ENCODE measurements around the gene ENTPD7.

Gene ENTPD7

DNA sequence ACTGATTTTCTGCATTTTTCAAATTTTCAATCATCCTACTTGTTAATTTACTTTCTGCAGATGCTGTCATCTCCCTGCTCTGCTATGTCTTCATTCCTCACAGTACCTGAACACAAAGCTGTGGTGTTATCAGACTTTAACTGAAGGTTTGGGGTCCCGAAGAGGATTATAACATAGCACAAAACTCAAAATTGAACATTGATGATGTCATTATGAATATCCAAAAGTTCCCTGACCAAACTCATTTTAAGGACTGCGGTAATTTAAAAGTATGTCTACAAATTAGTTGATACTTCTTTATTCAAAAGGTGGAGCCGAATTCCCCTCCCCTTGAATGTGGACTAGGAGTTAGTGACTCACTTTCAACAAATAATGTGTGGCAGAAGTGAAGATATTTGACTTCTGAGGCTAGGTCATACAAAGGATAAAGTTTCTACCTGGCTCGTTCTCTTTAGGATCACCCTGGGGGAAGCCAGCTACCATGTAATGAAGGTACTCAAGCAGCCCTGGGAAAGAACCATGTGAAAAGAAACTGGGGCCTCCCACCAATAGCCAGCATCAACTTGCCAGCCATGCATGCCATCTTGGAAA is 6.4 kb upstream of the ENTPD7 start:
- no peak for DNase-seq

DNA sequence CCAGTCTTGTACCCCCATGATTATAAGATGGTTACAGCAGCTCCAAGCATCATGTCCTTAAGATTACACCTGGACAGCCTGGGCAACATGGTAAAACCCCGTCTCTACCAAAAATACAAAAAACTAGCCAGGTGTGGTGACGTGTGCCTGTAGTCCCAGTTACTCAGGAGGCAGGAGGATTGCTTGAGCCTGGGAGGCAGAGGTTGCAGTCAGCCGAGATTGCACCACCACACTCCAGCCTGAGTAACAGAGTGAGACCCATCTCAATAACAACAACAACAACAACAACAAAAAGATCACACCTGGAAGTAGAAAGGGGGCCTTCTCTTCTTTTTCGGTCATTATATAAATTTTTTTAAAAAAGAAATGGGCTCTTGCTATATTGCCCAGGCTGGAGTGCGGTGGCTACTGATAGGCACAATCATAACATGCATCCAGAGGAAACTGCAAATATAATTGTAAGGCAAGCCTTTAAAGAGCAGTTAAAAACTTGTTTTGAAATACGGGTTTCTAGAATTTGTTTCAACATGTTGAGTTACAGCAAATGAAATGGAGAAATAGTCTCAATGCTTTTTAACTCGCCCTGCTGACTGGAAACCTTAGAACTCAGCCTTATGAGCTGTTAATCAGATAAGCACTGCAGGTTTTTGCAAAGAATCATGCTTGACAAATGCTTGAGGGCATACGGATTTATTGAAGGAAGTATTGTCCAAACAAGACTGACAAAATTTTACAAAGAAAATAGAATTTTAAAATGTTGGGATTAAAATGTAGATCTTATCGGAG is 4.7 kb upstream of the ENTPD7 start:
- no peak for DNase-seq

DNA sequence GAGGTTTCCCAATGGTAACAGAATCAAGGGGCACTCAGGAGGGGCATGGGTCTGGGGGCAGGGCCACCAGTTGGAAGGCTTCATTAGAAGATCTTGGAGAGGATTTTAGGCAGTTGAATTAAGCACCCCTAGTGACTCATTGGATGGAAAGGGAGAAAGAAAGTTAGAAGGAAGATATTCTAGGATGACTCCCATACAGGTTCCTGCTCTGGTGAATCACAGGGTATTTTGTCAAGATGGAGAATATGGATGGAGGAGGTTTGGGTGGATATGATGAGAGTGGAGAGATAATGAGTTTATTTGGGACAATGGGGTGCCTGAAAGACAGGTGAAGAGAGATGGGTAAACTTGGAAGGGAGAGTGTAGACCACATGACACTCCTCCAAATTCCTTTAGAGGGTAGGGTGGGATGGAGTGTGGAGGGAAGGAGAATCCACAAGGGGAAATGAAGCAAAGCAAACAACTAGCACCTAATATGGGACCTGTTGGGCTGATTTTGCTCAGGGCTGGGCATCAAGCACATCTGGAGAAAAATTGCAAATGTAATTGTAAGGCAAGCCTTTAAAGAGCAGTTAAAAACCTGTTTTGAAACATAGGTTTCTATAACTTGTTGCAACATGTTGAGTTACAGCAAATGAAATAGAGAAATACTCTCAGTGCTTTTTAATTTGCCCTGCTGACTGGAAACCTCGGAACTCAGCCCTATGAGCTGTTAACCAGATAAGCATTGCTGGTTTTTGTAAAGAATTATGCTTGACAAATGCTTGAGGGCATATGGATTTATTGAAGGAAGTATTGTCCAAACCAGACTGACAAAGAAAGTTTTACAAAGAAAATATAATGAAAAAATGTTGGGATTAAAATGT is 2.9 kb upstream of the ENTPD7 start:
- no peak for DNase-seq

DNA sequence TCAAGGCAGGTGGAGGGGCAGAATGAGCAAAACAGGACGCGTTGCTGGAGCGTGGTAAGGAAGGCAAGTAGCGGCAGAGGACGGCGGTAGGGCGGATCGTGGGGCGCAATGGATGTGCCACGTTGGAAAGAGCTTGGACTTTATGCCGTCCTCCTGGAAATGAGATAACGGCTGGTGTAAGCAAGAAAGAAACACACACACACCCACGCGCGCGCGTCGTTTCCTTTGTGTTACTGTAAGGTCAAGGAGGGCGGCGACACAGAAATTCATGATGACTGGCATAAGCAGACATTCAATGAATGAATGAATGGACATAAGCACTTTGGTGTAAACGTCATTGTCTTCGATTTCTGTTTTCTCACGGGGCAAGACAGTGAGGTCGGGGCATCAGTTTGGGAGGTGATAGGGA is 683 bp upstream of the ENTPD7 start:
- peak; percentile 7 for DNase-seq

DNA sequence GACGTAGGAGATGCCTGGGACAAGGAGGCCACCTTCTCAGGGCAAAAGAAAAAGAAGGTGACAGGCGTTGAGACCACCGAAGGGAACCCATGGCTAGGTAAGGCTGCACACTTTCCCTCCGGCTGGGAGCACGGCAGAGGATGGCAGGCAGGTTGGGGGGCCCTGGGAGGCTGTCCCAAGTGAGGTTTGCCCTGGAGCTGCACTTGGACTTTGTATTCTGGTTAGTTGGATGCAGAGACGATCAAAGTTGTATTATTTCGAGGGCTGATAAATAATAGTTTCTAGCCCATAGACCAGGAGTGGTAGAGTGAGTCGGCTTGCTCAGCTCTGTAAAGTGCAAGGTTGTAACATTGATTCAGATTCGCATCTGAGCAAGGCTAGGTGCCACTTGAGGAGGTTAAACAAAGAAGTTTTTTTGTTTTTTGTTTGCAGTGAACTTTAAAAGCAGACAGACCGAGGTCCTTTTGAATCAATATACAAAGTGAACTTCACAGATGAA is 608 bp downstream of the ENTPD7 start:
- DNase-seq: no peak

DNA sequence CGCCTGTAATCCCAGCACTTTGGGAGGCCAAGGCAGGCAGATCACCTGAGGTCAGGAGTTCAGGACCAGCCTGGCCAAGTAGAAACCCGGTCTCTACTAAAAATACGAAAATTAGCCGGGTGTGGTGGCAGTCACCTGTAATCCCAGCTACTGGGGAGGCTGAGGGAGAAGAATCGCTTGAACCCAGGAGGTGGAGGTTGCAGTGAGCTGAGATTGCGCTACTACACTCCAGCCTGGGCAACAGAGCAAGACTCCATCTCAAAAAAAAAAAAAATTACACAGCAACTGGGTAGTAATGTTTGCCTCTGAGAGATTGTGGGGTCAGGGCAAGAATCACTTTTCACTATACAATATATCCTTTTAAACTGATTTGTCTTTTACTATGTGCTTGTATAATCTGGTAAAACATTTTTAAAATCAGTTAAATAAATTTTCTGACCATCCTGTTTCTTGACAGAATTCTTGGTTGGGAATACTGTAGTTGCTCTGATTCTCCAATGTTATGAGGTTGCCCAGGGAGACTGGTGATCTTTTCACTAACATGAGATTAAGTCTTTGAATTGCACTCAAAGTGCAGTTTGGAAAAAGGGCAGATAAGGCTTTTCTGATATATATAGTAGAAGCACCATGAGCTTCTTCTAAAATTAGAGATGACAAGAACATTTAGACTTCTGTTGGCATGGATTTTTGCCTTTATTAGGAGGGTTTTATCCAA is 1.5 kb downstream of the ENTPD7 start:
- DNase-seq: no peak

DNA sequence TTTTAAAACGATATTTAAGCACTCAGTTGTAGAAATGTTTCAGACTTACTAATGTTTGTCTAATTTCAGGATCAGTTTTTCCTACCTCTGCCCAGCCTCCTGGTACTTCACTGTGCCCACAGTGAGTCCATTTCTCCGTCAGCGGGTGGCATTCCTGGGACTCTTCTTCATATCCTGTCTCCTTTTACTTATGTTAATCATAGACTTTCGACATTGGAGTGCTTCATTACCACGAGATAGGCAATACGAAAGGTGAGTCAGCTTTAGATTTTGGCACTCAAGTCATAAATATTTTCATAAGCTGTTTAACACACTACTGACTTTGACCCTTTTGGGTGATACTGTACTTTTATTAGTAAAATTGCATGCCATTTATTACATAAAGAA is 2.1 kb downstream of the ENTPD7 start:
- DNase-seq: no peak

DNA sequence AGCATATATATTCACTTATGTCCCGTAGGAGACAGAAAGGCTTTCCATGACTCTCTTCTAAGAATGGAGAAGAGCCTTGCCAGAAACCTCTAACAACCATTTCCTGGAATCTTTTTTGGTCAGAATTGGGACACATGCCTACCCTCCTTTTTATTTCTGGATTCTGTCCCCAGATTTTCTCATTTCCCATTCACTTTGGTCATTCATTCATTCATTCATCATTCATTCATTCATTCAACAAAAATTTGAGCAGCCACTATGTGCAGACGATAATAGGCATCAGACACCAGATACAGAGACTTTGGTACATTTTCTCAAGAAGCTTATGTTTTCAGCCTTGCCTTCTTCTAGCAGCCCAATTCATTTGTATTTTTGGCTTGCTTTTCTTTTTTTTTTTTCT is 6.0 kb downstream of the ENTPD7 start:
- no peak for DNase-seq

DNA sequence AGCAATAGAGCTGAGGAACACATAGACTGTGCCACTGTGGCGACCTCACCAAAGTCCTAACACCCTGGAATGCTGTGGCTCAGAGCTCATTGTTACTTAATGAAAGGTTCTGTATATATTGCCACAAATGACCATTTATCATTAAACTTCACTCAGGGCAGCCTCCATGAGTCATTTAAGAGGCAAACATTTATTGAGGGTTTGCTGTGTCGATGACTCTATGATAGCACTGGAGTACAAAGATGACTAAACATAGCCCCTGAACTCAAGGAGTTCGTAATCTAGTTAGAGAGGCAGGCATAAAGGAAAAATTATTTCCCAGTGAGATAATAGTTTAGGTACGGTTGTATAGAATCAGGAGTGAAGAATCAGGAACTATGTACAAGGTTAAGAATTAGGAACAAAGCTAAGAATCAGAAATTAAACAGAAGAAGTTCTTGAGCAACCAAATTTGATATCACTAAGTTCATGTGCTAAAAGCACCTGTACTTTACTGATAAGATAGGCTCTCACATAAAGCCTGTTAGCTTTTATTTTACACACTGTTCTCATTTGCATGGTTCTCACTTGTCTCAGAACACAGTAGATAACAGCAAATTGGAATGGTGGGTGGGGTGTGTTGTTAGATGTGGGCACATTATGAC is 7.9 kb downstream of the ENTPD7 start:
- DNase-seq: no peak

DNA sequence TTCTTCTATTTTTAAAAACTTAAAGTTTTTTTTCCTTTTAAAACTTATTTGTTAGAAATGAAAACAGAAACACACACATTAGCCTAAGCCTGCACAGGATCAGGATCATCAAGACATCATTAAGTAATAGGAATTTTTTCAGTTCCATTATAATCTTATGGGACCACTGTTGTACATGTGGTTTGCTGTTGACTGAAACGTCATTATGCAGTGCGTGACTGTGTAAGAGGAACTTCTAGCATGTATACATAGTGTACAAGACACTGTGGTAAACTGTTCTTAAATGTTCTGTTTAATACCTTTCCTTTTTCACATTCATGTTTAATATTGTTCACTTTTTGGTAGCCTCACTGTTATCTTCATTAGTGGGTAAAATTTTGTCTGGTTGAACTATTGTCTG is 12.1 kb downstream of the ENTPD7 start:
- no peak for DNase-seq

DNA sequence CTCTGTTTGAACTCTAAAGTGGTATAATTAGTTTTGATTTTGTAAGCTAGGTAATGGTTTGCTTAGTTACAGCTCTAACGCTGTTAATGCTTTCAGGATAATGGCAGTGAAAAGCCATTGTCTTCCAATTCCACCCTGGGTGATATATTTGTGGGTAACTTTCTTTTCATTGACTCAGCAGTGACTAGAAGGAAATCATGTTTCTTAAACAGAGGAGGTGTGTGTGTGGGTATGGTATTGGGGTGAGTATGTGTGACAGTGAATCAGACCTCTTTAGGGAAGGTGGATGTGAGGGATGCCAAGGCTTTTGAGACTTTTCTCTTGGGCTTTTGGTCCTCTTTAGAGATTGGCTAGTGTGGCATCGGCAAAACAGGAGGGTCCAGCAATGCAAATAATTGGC is 13.6 kb downstream of the ENTPD7 start:
- DNase-seq: no peak

DNA sequence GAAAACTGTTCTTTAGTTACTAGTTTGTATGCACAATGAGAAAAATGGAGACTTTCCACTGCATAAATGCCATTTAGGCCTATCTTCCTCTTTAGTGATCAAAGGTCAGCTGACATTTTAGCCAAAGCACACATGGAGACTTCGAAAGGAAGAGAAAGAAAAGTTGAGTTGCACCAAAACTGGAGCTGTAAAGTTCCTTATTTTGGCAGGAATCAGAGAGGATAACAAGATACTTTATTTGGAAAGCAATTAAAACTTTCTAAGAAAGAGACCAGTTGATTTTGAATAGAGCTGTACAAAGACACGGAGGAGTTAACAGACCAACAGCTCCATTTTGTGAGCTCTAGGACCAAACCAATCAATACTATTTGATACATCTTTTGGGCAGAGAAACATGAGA is 14.2 kb downstream of the ENTPD7 start:
- DNase-seq: no peak

DNA sequence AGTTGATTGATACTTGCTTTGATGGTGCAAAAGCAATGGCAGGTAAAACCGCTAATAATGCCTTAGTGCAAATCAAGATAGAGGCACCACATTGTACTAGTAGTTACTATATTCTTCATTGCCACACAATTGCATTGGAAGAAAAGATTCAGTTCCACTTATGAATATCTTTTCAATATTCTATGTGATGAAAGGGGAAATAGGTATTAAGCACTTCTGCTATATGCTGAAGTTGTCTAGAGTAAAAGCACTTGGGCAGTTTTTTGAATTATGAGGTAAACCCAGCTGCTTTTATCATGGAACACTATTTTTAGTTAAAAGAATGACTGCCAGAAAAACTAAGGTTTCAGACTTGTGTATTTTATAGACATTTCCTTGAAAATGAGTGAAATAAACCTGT is 15.5 kb downstream of the ENTPD7 start:
- no peak for DNase-seq

DNA sequence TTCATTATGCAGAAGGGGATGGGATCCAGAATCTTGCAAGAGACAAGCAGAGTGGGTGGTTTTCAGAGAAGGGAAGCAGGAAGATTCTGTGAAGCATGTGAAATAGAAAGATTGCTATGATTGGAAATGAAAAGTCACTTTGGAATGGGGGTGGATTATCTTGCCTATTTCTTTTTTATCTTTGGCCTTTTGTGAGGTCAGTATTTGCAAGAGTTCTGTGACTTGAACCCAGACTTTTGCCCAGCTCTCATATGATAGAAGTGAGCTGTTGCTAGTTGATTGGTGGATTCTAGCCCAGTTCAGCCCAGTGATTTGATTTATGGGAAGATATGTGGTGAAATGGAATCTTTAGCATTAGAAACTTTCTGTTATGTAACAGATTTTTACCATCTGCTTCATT is 17.1 kb downstream of the ENTPD7 start:
- DNase-seq: no peak

DNA sequence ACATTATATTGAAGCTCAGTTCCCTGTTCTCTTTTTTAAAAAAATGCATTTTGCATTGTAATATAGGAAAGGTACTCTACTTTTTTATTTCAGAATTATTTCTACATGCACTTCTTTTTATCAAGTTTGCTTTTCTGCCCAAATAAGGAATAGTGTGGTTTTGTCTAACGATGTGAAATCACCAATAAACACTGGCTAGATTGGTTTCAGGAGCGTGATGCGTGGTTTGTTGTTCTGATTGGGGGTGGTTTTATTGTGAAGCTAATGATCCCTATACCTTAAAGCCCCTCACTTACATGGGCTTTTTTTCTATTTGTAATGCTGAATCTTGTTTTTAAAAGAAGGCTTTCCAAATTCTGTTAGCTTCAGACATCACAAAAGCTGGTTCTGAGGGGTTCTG is 17.6 kb downstream of the ENTPD7 start:
- no peak for DNase-seq

DNA sequence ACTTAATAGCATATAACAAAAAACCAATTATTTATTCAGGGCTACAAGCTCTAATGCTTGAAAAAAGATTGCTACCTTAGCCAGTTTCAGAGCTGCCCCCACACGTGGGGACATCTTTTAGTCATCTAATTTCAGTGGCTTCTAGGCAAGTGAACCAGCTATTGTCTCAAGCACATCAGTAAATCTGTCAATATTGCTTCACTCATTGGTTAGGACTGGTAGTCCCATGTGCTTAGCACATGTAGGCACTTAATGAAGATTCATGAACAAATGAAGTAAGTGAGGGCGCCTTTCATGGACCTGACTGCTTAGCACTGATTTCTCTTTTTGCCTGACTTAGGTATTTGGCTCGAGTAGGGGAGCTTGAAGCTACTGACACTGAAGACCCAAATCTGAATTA is 19.6 kb downstream of the ENTPD7 start:
- no peak for DNase-seq

DNA sequence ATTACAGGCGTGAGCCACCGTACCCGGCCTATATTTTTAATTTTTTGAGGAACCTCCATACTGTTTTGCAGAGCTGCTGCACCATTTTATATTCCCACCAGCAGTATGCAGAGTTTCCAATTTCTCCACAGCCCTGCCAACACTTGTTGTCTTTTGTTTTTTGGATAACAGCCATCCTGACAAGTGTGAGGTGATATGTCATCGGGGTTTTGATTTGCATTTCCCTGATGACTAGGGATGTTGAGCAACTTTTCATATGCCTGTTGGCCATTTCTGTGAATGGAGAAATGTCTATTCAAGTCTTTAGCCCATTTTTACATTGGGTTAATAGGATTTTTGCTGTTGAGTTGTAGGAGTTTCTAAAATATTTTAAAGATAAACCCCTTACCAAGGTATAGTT is 22.2 kb downstream of the ENTPD7 start:
- DNase-seq: no peak

DNA sequence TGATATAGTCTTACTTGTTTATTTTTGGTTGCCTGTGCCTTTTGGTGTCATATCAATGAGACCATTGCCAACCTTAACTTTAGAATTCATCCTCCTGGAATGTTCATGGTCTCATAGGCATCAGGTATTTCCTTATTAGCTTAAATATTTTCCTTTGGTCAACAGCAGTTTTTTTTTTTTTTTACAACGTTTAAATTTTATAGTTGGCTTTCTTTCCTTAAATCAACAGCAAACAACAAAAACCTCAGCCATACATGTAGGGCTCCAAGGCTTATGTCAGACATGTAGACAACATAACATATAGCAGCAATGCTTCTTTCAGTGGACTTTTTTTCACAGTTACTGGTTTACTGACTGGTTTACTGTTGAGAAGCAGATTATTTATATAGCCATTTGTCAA is 22.7 kb downstream of the ENTPD7 start:
- no peak for DNase-seq

DNA sequence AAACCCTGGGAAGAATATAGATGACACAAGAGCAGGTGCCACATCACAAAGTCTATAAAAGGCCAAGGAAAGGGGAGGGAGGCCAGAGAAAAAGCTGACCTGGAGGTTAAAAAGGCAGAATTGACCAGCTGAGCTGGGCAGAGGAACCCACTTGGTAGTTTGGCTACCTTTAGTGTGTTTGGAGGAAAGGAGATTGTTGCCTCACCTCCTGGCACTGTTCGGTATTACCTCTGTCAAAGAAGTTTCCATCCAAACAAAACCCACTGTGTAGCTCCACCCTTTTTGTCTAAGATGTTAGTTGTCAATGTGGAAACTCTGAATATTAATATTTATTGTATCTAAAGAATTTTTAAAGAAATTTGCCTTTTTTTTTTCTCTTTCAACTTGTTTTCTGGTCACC is 23.4 kb downstream of the ENTPD7 start:
- DNase-seq: no peak

DNA sequence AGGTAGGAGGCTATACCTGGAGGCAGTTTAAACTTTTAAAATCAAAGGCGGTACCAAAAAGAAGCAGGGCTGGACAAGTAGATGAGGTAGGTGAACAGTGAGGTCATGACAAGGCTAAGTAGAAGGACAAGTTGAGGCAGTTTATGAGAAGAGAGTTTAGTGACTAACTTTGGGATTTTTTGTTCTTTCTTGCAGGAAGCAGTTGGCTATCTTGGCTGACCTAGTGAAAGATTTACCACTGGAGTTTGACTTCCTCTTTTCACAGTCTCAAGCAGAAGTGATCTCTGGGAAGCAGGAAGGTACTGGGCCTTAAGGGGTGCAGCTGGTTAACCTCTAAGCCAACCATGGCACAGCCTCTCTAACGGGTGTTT is 26.3 kb downstream of the ENTPD7 start:
- DNase-seq: no peak

DNA sequence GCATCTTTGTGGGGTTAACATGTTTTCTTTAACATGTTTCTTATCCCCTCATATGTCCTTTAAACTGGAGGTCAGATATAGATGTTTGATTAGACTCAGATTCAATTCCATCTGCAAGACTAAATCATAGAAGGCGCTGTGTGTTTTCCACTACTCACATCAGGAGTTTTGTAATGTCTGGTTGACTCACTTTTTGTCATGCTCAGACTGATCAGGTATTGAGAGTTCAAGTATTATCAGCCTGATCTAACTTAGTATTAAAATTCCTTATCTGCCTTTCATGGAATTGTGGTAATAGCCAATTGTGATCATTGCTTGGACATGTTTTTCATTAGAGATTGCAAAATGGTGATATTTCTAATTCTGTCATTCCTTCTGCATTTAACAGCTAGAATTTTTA is 30.2 kb downstream of the ENTPD7 start:
- no peak for DNase-seq

DNA sequence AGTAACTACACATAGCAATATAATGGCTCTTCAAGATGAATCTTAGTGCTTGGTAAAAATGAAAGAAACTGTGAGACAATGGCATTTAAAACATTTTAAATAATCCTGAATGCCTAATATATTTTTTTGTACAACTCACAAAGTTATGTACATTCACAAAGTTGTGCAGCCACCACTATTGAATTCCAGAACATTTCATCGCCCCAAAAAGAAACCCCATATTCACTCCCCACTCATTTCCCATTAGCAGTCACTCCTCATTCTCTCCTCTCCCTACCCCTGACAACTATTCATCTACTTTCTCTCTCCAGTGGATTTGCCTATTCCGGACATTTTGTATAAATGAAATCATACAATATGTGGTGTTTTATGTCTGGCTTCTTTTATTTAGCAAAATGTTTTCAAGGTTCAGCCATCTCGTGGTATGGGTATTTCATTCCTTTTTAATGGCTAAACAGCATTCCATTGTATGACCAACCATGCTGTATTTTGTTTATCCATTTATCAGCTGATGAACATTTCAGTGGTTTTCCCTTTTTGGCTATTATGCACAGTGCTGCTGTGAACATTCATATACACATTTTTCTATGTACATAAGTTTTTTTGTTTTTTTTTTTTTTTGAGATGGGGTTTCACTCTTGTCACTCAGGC is 34.7 kb downstream of the ENTPD7 start:
- DNase-seq: no peak

Measured in activated gamma-delta T cell treated with Interleukin-2 at 50 U/mL for 16 hours (primary cell).